ENCODE data around the gene GALR3.
A peak's percentile ranks its signal among the peaks of the same experiment; 100 is the strongest.
"Not testable (repeated sequence)": the region's sequence is repeated elsewhere in the genome, so short reads cannot be mapped to it uniquely, and the experiment has no call there.

The GALR3 gene

GRCh38 chr22:37796079-37796478 is 27.1 kb upstream of the GALR3 start:
- no peak for DNase-seq (ENCODE audit: low read depth)
- TF ChIP-seq, protein P1, sequence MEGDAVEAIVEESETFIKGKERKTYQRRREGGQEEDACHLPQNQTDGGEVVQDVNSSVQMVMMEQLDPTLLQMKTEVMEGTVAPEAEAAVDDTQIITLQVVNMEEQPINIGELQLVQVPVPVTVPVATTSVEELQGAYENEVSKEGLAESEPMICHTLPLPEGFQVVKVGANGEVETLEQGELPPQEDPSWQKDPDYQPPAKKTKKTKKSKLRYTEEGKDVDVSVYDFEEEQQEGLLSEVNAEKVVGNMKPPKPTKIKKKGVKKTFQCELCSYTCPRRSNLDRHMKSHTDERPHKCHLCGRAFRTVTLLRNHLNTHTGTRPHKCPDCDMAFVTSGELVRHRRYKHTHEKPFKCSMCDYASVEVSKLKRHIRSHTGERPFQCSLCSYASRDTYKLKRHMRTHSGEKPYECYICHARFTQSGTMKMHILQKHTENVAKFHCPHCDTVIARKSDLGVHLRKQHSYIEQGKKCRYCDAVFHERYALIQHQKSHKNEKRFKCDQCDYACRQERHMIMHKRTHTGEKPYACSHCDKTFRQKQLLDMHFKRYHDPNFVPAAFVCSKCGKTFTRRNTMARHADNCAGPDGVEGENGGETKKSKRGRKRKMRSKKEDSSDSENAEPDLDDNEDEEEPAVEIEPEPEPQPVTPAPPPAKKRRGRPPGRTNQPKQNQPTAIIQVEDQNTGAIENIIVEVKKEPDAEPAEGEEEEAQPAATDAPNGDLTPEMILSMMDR (conservative IDR thresholded peaks at IDR 0.05; ENCODE audit: low read length), result no peak
- H3K4me3 ChIP-seq (ENCODE audit: low read length), result no peak overlapping the region

- not testable (repeated sequence) for H3K4me3 ChIP-seq (ENCODE audit: low read length); DNase-seq (ENCODE audit: low read depth)
Observed at GRCh38 chr22:37797259-37797658, 25.9 kb upstream of the GALR3 start.

- H3K4me3 ChIP-seq (ENCODE audit: low read length), result no peak overlapping the region
- DNase-seq (ENCODE audit: low read depth), result no peak
- TF ChIP-seq, protein P1 (conservative IDR thresholded peaks at IDR 0.05; ENCODE audit: low read length), result no peak
Observed at GRCh38 chr22:37797874-37798500, 25.2 kb upstream of the GALR3 start.

DNA sequence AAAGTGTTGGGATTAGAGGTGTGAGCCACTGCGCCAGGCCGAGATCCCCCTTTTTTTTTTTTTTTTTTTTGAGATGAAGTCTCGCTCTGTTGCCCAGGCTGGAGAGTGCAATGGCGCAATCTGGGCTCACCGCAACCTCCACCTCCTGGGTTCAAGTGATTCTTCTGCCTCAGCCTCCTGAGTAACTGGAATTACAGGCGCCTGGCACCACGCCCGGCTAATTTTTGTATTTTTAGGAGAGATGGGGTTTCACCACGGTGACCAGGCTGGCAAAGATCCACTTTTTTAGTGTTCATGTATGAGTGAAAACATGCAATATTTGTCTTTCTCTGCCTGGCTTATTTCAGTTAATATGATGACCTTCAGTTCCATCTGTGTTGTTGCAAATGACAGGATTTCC is 23.2 kb upstream of the GALR3 start:
- H3K4me3 ChIP-seq (ENCODE audit: low read length); DNase-seq (ENCODE audit: low read depth): not testable (repeated sequence)

DNA sequence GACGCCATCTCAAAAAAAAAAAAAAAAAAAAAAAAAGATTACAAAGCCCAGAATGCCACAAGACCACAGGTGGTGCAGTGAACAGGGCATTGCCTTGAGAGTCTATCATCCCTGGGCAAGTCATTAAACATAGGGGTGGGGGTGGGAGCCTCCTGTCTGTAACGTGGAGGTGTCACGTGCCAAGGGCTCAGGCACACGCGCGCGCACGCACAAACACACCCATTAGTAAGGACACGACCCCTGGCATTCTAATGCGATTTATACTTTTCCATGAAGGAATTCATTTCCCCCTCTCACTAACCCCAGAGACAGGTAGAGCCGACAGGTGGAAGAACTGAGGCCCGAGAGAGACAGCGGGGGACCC is 21.3 kb upstream of the GALR3 start:
- no peak for DNase-seq (ENCODE audit: low read depth)
- TF ChIP-seq, protein P1 (conservative IDR thresholded peaks at IDR 0.05; ENCODE audit: low read length), result no peak
- peak overlapping the region; percentile 61 for H3K4me3 ChIP-seq (ENCODE audit: low read length)

GRCh38 chr22:37802310-37803194 is 20.6 kb upstream of the GALR3 start:
- DNase-seq (ENCODE audit: low read depth), result peak; percentile 42
- TF ChIP-seq, protein P1 (conservative IDR thresholded peaks at IDR 0.05; ENCODE audit: low read length), result no peak
- H3K4me3 ChIP-seq (ENCODE audit: low read length), result peak overlapping the region; percentile 61

GRCh38 chr22:37803195-37803638 is 20.0 kb upstream of the GALR3 start:
- TF ChIP-seq, protein P1 (conservative IDR thresholded peaks at IDR 0.05; ENCODE audit: low read length), result no peak
- no peak overlapping the region for H3K4me3 ChIP-seq (ENCODE audit: low read length)
- DNase-seq (ENCODE audit: low read depth), result no peak

Data from AG10803 (cell line).